Mesenchymal stem cell (in vitro differentiated cells and primary cell): ENCODE measurements around the gene BRCA2.

Source experiments
- DNase-seq: peaks from one replicate; pipeline ENCODE4 v3.0.0-alpha.2; 2013
- H2AFZ ChIP-seq: one replicate; pipeline ENCODE4 v1.6.1; 2013; ENCODE audit warnings: low read depth, mild to moderate bottlenecking, control low read depth, inconsistent platforms, low read length, moderate library complexity
- H2AK5ac ChIP-seq: 2 replicates; pipeline ENCODE4 v1.6.1; 2013; ENCODE audit warnings: low read length, moderate library complexity, mild to moderate bottlenecking, inconsistent platforms; ENCODE audit not compliant: severe bottlenecking
- H2BK120ac ChIP-seq: one replicate; pipeline ENCODE4 v1.6.1; 2013; ENCODE audit warnings: low read depth, mild to moderate bottlenecking, inconsistent platforms, low read length, moderate library complexity
- H2BK12ac ChIP-seq, 2 experiments: one replicate each; pipeline ENCODE4 v1.6.1; 2013; ENCODE audit warnings: inconsistent platforms in 2 of 2, low read length in 2 of 2, mild to moderate bottlenecking in 2 of 2, moderate library complexity in 2 of 2, control low read depth in 1 of 2
- H2BK15ac ChIP-seq: one replicate; pipeline ENCODE4 v1.6.1; 2013; ENCODE audit warnings: mild to moderate bottlenecking, low read depth, inconsistent platforms; ENCODE audit not compliant: poor library complexity, severe bottlenecking
- H2BK5ac ChIP-seq: 2 replicates; pipeline ENCODE4 v1.6.1; 2013; ENCODE audit warnings: low read depth, mild to moderate bottlenecking, low read length, control low read depth, inconsistent platforms; ENCODE audit not compliant: poor library complexity, severe bottlenecking
- H3K14ac ChIP-seq, 2 experiments: one replicate each; pipeline ENCODE4 v1.6.1; 2013; ENCODE audit warnings: inconsistent platforms in 2 of 2, low read length in 2 of 2, control low read depth in 1 of 2, mild to moderate bottlenecking in 1 of 2, moderate library complexity in 1 of 2
- H3K18ac ChIP-seq, 2 experiments: one replicate each; pipeline ENCODE4 v1.6.1; 2013; ENCODE audit warnings: inconsistent platforms in 2 of 2, low read length in 2 of 2, control low read depth in 1 of 2, low read depth in 1 of 2, mild to moderate bottlenecking in 1 of 2
- H3K23ac ChIP-seq, 2 experiments: one replicate each; pipeline ENCODE4 v1.6.1; 2013; ENCODE audit warnings: inconsistent platforms in 2 of 2, low read length in 2 of 2, mild to moderate bottlenecking in 2 of 2, moderate library complexity in 2 of 2, control low read depth in 1 of 2
- H3K27ac ChIP-seq: 2 replicates; pipeline ENCODE4 v1.5.1; 2013; ENCODE audit warnings: mild to moderate bottlenecking, moderate library complexity, low read length, control low read depth, inconsistent platforms; ENCODE audit not compliant: poor library complexity, severe bottlenecking
- H3K27me3 ChIP-seq, 2 experiments: 2 replicates each; pipeline versions ENCODE4 v1.6.1 to v1.7.0; 2013; ENCODE audit warnings: low read length in 2 of 2, mild to moderate bottlenecking in 2 of 2, moderate library complexity in 2 of 2, control low read depth in 1 of 2, inconsistent platforms in 1 of 2; ENCODE audit not compliant: control insufficient read depth in 1 of 2, insufficient read depth in 1 of 2
- H3K36me3 ChIP-seq, 2 experiments: 2 replicates each; pipeline versions ENCODE4 v1.6.1 to v1.7.0; 2013; ENCODE audit warnings: low read length in 2 of 2, control low read depth in 1 of 2, inconsistent platforms in 1 of 2, low read depth in 1 of 2, mild to moderate bottlenecking in 1 of 2; ENCODE audit not compliant: insufficient read depth in 2 of 2, control insufficient read depth in 1 of 2
- H3K4ac ChIP-seq, 2 experiments: one replicate each; pipeline ENCODE4 v1.6.1; 2013; ENCODE audit warnings: inconsistent platforms in 2 of 2, low read length in 2 of 2, mild to moderate bottlenecking in 2 of 2, moderate library complexity in 2 of 2, control low read depth in 1 of 2, low read depth in 1 of 2
- H3K4me1 ChIP-seq: 2 replicates; pipeline ENCODE4 v1.6.1; 2013; ENCODE audit warnings: low read depth, low read length, control low read depth; ENCODE audit not compliant: control insufficient read depth, insufficient read depth
- H3K4me2 ChIP-seq: 2 replicates; pipeline ENCODE4 v1.6.1; 2013; ENCODE audit warnings: low read length, mild to moderate bottlenecking, inconsistent platforms; ENCODE audit not compliant: poor library complexity, severe bottlenecking
- H3K4me3 ChIP-seq, 2 experiments: 2 replicates each; pipeline versions ENCODE4 v1.5.1 to v1.7.0; 2013; ENCODE audit warnings: low read length in 2 of 2, mild to moderate bottlenecking in 2 of 2, control low read depth in 1 of 2, low read depth in 1 of 2; ENCODE audit not compliant: insufficient read depth in 1 of 2
- H3K79me1 ChIP-seq: replicated peaks from 2 replicates; pipeline ENCODE4 v1.6.1; 2013; ENCODE audit warnings: mild to moderate bottlenecking, control low read depth, low read length, inconsistent platforms; ENCODE audit not compliant: poor library complexity, severe bottlenecking
- H3K9ac ChIP-seq: 2 replicates; pipeline ENCODE4 v1.7.0; 2013; ENCODE audit warnings: mild to moderate bottlenecking, low read length, moderate library complexity
- H3K9me3 ChIP-seq: 2 replicates; pipeline ENCODE4 v1.7.0; 2013; ENCODE audit warnings: mild to moderate bottlenecking, low read length; ENCODE audit not compliant: control insufficient read depth
- H4K8ac ChIP-seq: one replicate; pipeline ENCODE4 v1.6.1; 2013; ENCODE audit warnings: inconsistent platforms, mild to moderate bottlenecking, low read length, moderate library complexity
- H4K91ac ChIP-seq: one replicate; pipeline ENCODE4 v1.6.1; 2013; ENCODE audit warnings: mild to moderate bottlenecking, low read length, inconsistent platforms
- WGBS: methylation state at CpG from one replicate; pipeline ENCODE4 v1.1.7; 2013; ENCODE audit warnings: mixed read lengths; 5-methylcytosine and 5-hydroxymethylcytosine counted together

The BRCA2 gene

DNA sequence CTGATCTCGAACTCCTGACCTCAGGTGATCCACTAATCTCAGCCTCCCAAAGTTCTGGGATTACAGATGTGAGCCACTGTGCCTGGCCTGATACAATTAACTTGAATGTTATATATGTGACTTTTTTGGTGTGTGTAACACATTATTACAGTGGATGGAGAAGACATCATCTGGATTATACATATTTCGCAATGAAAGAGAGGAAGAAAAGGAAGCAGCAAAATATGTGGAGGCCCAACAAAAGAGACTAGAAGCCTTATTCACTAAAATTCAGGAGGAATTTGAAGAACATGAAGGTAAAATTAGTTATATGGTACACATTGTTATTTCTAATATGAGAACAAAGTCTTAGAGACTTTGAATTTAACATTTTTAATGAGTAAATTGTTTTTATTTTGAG is 55.5 kb downstream of the BRCA2 start:
- no peak overlapping the region for H3K27ac ChIP-seq
- H3K23ac ChIP-seq, result no peak overlapping the region
- no peak for DNase-seq
- no peaks in the 10 kb centered on the region for H3K79me1 ChIP-seq
- WGBS, result 100% methylated on average over 2 of the region's 2 CpGs
- H2BK15ac ChIP-seq, result no peak overlapping the region
- H2BK5ac ChIP-seq, result no peak overlapping the region
- H3K18ac ChIP-seq, result no peak overlapping the region
- no peak overlapping the region for H2AFZ ChIP-seq
- no peak overlapping the region for H3K4ac ChIP-seq
- no peak overlapping the region for H3K14ac ChIP-seq
- H4K91ac ChIP-seq, result no peak overlapping the region
- H3K36me3 ChIP-seq, result peaks cover 4 to 15% of the 10 kb centered on the region in 2 experiments
- no peaks in the 10 kb centered on the region for H3K27me3 ChIP-seq
- no peak overlapping the region for H3K4me2 ChIP-seq
- no peak overlapping the region for H2BK12ac ChIP-seq
- no peaks in the 10 kb centered on the region for H3K9me3 ChIP-seq
- no peaks in the 10 kb centered on the region for H3K4me1 ChIP-seq
- H3K9ac ChIP-seq, result no peak overlapping the region
- no peak overlapping the region for H2BK120ac ChIP-seq
- H3K4me3 ChIP-seq, result no peak overlapping the region
- no peak overlapping the region for H4K8ac ChIP-seq
- H2AK5ac ChIP-seq, result no peak overlapping the region

DNA sequence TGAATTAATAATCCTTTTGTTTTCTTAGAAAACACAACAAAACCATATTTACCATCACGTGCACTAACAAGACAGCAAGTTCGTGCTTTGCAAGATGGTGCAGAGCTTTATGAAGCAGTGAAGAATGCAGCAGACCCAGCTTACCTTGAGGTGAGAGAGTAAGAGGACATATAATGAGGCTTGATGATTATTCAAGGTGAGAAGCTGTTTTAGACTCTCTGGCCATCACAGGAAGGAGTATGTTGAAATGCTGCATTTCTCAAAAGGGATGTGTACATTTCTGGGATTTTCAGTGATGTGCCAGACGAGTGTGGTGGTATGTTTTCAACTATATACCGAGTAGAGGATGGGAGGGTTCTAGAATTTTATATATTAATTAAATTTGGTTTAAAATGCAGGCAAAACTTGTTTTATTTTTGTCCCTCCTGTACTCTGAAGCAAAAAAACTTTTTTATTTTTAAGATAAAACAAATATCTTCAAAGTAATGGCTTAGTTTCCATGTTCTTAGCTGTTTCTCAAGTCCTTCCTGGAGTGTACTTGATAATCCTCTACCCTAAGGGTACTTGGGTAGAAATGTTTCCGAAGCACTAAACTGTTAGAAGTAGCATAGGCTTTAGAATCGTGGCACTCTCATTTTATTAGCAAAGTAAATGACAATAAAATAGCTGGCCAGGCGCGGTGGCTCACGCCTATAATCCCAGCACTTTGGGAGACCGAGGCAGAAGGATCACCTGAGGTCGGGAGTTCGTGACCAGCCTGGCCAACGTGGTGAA is 61.5 kb downstream of the BRCA2 start:
- H3K27ac ChIP-seq, result no peak overlapping the region
- no peak overlapping the region for H3K14ac ChIP-seq
- H2AFZ ChIP-seq, result no peak overlapping the region
- DNase-seq, result no peak
- H3K9ac ChIP-seq, result no peak overlapping the region
- no peaks in the 10 kb centered on the region for H3K4me1 ChIP-seq
- no peaks in the 10 kb centered on the region for H3K79me1 ChIP-seq
- H4K91ac ChIP-seq, result no peak overlapping the region
- no peak overlapping the region for H3K18ac ChIP-seq
- H2BK5ac ChIP-seq, result no peak overlapping the region
- no peak overlapping the region for H4K8ac ChIP-seq
- H3K4me2 ChIP-seq, result no peak overlapping the region
- no peaks in the 10 kb centered on the region for H3K27me3 ChIP-seq
- H2BK120ac ChIP-seq, result no peak overlapping the region
- no peak overlapping the region for H2AK5ac ChIP-seq
- no peak overlapping the region for H3K4me3 ChIP-seq
- no peak overlapping the region for H3K4ac ChIP-seq
- no peak overlapping the region for H3K23ac ChIP-seq
- H2BK12ac ChIP-seq, result no peak overlapping the region
- H3K36me3 ChIP-seq, result peaks cover 4 to 15% of the 10 kb centered on the region in 2 experiments
- over 99% methylated on average over 12 of the region's 13 CpGs for WGBS
- no peak overlapping the region for H2BK15ac ChIP-seq
- no peaks in the 10 kb centered on the region for H3K9me3 ChIP-seq

DNA sequence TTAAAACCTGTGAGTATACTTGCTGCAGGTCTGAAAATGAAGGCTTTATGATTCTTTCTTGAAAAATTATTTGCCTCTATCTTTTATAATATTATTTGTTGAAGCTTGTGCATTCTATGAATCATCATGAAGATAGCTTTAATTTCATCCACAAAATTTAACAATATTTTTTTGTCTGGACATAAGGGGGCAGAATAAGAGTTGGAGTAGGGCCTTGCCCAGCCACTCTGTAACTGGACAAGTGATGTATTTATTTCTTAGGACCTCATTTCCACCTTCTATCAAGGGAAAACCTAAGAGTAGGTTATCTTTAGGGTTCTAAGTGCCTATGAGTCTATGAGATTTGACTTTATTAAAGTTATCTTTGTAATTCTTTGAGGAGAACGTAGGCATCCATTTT is 62.7 kb downstream of the BRCA2 start:
- Histone ChIP-seq H3K4ac (no peak overlapping the region), H2BK120ac (no peak overlapping the region), H3K4me1 (no peaks in the 10 kb centered on the region), H4K91ac (no peak overlapping the region), H2AK5ac (no peak overlapping the region), H3K9me3 (no peaks in the 10 kb centered on the region), H3K27ac (no peak overlapping the region), H3K4me3 (no peak overlapping the region), H3K27me3 (no peaks in the 10 kb centered on the region), H4K8ac (no peak overlapping the region), H2BK15ac (no peak overlapping the region), H3K23ac (no peak overlapping the region), H3K4me2 (no peak overlapping the region), H3K14ac (no peak overlapping the region), H2AFZ (no peak overlapping the region), H2BK12ac (no peak overlapping the region), H3K79me1 (no peaks in the 10 kb centered on the region), H3K36me3 (peaks cover 4 to 14% of the 10 kb centered on the region in 2 experiments), H3K18ac (no peak overlapping the region), H2BK5ac (no peak overlapping the region), H3K9ac (no peak overlapping the region)
- WGBS, result 100% methylated on average over 1 of the region's 1 CpG
- DNase-seq, result no peak

DNA sequence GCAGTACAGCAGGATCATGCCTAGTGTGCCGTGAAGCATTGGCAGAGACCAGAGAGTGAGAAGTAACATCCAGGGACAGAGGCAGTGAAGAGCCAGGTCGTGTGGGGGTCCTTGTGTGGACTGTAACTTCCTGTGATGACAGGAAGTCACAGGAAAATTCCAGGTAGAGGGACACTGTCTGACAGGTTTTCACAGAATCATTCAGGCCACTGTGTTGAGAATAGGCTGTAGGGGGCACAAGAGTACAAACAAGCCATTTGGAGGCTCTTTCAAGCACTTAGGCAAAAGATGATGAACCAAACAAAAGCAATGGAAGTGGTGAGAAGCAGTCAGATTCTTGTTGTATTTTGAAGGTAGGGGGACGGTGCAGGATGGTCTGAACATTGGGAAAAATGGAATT is 66.2 kb downstream of the BRCA2 start:
- WGBS, result 72% methylated on average over 3 of the region's 3 CpGs
- no peak overlapping the region for H3K27ac ChIP-seq
- no peak overlapping the region for H2AK5ac ChIP-seq
- DNase-seq, result peak; percentile 47
- no peaks in the 10 kb centered on the region for H3K4me1 ChIP-seq
- H2BK5ac ChIP-seq, result no peak overlapping the region
- peaks cover 3 to 23% of the 10 kb centered on the region in 2 experiments for H3K36me3 ChIP-seq
- H2BK12ac ChIP-seq, result no peak overlapping the region
- H3K4ac ChIP-seq, result no peak overlapping the region
- no peak overlapping the region for H3K4me3 ChIP-seq
- H2BK120ac ChIP-seq, result no peak overlapping the region
- H3K79me1 ChIP-seq, result no peaks in the 10 kb centered on the region
- H2BK15ac ChIP-seq, result no peak overlapping the region
- H3K9me3 ChIP-seq, result no peaks in the 10 kb centered on the region
- no peak overlapping the region for H3K4me2 ChIP-seq
- no peak overlapping the region for H3K23ac ChIP-seq
- H2AFZ ChIP-seq, result peak overlapping the region; percentile 8
- H3K18ac ChIP-seq, result no peak overlapping the region
- no peak overlapping the region for H3K14ac ChIP-seq
- H4K91ac ChIP-seq, result no peak overlapping the region
- no peak overlapping the region for H3K9ac ChIP-seq
- no peaks in the 10 kb centered on the region for H3K27me3 ChIP-seq
- no peak overlapping the region for H4K8ac ChIP-seq
